Stimulated activated CD4-positive, alpha-beta T cell treated with anti-CD3 and anti-CD28 coated beads, Interleukin-12 subunit alpha, Interleukin-12 subunit beta, amount 100 ng/mL, for 24 hours (primary cell): ENCODE measurements around the gene RBMY1A1.
"Not testable (repeated sequence)": the region's sequence is repeated elsewhere in the genome, so short reads cannot be mapped to it uniquely, and the experiment has no call there.

Experiments
- DNase-seq, 2 experiments: peaks; one replicate each; pipeline ENCODE4 v3.0.0-alpha.2; 2020; ENCODE audit warnings: low read depth in 2 of 2

RBMY1A1 gene

GRCh38 chrY:21534579-21534978 lies at the start of gene RBMY1A1:
Gene RBMY1A1 (plus strand): TSS chrY:21534879. CDS start chrY:21536892, 2,013 bp downstream.
- not testable (repeated sequence) for DNase-seq

GRCh38 chrY:21511038-21511437 lies 23.6 kb upstream of the RBMY1A1 start, which contains the start of gene RBMY1B:
Gene RBMY1B (plus strand): TSS chrY:21511338. CDS start chrY:21513351, 2,013 bp downstream.
- not testable (repeated sequence) for DNase-seq

GRCh38 chrY:21559316-21559984 lies 24.8 kb downstream of the RBMY1A1 start:
- not testable (repeated sequence) for DNase-seq

- DNase-seq, result no peak
These were observed 50.8 kb downstream of the RBMY1A1 start for GRCh38 chrY:21585449-21585848.

DNA sequence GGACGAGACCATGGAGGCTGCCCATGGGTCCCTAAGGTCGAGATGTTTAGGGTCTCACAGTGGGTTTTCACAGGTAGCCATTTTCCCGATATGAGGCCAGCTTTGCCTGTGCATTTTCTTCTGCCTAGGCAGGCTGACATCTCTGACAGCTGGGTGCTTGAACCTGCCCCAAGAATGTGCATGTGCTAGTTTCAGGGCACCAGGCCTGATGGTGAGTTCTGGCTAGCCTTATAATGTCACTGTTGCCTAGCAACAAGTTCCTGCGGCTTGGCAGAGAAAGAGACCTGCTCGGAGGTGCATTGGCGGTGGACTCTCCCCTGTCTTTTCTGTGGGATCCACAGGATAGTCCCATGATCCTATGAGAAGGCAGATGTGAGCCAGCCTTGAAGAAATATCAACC lies 51.8 kb downstream of the RBMY1A1 start:
- not testable (repeated sequence) for DNase-seq

GRCh38 chrY:21592059-21592458 lies 57.4 kb downstream of the RBMY1A1 start:
- DNase-seq, result no peak

GRCh38 chrY:21596287-21596686 lies 61.6 kb downstream of the RBMY1A1 start:
- not testable (repeated sequence) for DNase-seq
